Stromal cell of bone marrow (primary cell): ENCODE data around the gene SLAMF8.

ENCODE experiments used
- DNase-seq: peaks from one replicate; pipeline ENCODE4 v3.0.0-alpha.2; 2012; ENCODE audit warnings: low read depth

The SLAMF8 gene

GRCh38 chr1:159821171-159821867, 5.4 kb upstream of the SLAMF8 start:
- DNase-seq: no peak

GRCh38 chr1:159823406-159823805, 3.3 kb upstream of the SLAMF8 start:
- no peak for DNase-seq

GRCh38 chr1:159825564-159825963, 1.1 kb upstream of the SLAMF8 start:
- DNase-seq: no peak

GRCh38 chr1:159827102-159827490, 423 bp downstream of the SLAMF8 start:
- DNase-seq: no peak

GRCh38 chr1:159827549-159827948, 876 bp downstream of the SLAMF8 start:
- no peak for DNase-seq

- no peak for DNase-seq
These were observed 1.5 kb downstream of the SLAMF8 start for GRCh38 chr1:159828176-159828575.

GRCh38 chr1:159828581-159829272, 2.1 kb downstream of the SLAMF8 start:
- no peak for DNase-seq

GRCh38 chr1:159829273-159829634, 2.6 kb downstream of the SLAMF8 start:
- DNase-seq: no peak

GRCh38 chr1:159829822-159830465, 3.3 kb downstream of the SLAMF8 start:
- DNase-seq: peak; percentile 66

- DNase-seq: no peak
These were observed 4.0 kb downstream of the SLAMF8 start for GRCh38 chr1:159830722-159831121.

- no peak for DNase-seq
These were observed 4.9 kb downstream of the SLAMF8 start for GRCh38 chr1:159831412-159832141.

- DNase-seq: no peak
These were observed 5.6 kb downstream of the SLAMF8 start for GRCh38 chr1:159832309-159832708.

GRCh38 chr1:159835356-159835755, 8.7 kb downstream of the SLAMF8 start:
- no peak for DNase-seq

- DNase-seq: no peak
These were observed 9.3 kb downstream of the SLAMF8 start for GRCh38 chr1:159835862-159836525.

- DNase-seq: no peak
These were observed 12.0 kb downstream of the SLAMF8 start for GRCh38 chr1:159838715-159839114.

- no peak for DNase-seq
These were observed 12.6 kb downstream of the SLAMF8 start for GRCh38 chr1:159839116-159839849.

GRCh38 chr1:159841749-159842148, 15.1 kb downstream of the SLAMF8 start:
- no peak for DNase-seq

- no peak for DNase-seq
These were observed 16.8 kb downstream of the SLAMF8 start for GRCh38 chr1:159843459-159843858.

GRCh38 chr1:159845751-159846629, 19.3 kb downstream of the SLAMF8 start:
- DNase-seq: no peak

- DNase-seq: no peak
These were observed 20.6 kb downstream of the SLAMF8 start for GRCh38 chr1:159847231-159847630.
